ENCODE measurements around the gene CNTN5.

CNTN5 gene

GRCh38 chr11:99537681-99538080 lies 516.9 kb downstream of the CNTN5 start:
- TF ChIP-seq CTCF (IDR thresholded peaks at IDR 0.05; ENCODE audit: extremely low read depth, missing control alignments) = no peak

GRCh38 chr11:99545616-99546015 lies 524.9 kb downstream of the CNTN5 start:
- DNase-seq (ENCODE audit: low spot score) = no peak
- no peak for TF ChIP-seq CTCF (IDR thresholded peaks at IDR 0.05; ENCODE audit: extremely low read depth, missing control alignments)

More at GRCh38 chr11:99537681-99538080, 516.9 kb downstream of the CNTN5 start:
- DNase-seq (ENCODE audit: low spot score) = no peak

- TF ChIP-seq CTCF (IDR thresholded peaks at IDR 0.05; ENCODE audit: extremely low read depth, missing control alignments) = no peak
- DNase-seq (ENCODE audit: low spot score) = no peak
These were observed 527.5 kb downstream of the CNTN5 start for GRCh38 chr11:99548264-99548663.

GRCh38 chr11:99554232-99554903 lies 533.6 kb downstream of the CNTN5 start:
- no peak for DNase-seq (ENCODE audit: low spot score)
- TF ChIP-seq CTCF (IDR thresholded peaks at IDR 0.05; ENCODE audit: extremely low read depth, missing control alignments) = no peak

DNA sequence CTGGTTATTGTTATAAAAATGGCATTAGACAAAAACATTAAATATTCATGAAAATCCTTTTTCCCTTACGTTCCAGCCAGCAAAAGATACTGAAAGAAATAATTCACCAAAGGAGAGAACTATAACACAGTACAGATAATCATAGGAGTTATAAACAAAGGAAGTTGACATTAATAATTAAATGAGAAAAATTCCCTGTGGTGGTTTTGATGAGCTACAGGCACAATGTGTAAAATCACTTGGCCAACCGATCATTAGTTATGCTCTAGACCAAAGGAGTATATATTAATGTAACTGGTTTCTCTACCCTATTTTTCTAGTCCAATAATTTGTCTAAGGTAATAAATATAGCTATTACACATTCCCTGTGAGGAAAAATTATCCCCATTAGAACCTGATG lies 534.7 kb downstream of the CNTN5 start:
- no peak for DNase-seq (ENCODE audit: low spot score)
- no peak for TF ChIP-seq CTCF (IDR thresholded peaks at IDR 0.05; ENCODE audit: extremely low read depth, missing control alignments)

DNA sequence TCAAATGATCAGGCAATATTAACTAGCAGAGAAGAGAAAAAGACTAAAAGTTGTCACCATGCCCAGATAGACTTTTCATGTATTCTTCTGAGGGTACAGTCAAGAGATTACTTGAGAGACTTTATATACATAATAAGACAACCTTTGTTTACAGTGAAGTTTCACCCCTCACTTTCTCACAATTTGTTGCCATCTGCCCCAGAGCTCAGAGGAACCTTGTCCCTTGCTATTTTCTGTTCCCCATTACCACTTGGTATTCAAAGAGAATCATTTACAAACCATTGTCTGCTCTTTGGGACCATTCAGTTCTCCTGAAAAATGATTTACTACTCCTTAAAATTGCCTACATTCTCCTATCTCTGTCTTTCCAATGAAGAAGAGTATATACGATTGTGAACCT lies 544.6 kb downstream of the CNTN5 start:
- no peak for TF ChIP-seq CTCF (IDR thresholded peaks at IDR 0.05; ENCODE audit: extremely low read depth, missing control alignments)
- no peak for DNase-seq (ENCODE audit: low spot score)

DNA sequence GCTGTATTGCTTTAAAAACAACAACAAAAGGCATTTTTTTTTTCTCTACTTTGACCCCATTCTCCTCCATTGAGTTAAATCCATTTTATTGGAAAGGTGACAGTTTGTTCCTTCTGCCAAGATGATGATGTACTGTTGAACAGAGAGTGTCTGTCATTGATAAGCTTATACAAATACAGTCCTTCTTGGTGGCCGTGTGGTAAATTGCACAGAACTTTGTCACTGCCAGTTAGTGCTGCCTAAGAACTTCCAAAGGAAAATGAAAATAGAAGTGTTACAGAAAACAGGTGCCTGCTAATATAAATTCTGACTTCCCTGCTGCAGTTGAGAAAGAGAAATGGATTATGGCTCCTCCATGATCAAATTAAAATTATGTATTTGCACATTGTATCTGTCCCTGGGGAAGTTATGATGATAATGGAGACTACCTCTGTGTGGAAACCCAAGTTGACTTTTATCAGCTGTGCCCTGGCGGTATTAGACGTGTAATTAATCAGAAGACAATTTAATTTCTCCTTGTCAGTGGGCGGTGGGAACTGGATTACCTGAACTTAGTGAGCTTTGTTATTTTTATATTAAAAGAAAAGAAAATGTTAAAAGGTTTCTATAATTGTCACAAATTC lies 546.7 kb downstream of the CNTN5 start:
- TF ChIP-seq CTCF (IDR thresholded peaks at IDR 0.05; ENCODE audit: extremely low read depth, missing control alignments) = no peak
- no peak for DNase-seq (ENCODE audit: low spot score)
